H1 (cell line): Measurements from ENCODE around the gene BCAS1. TPM values are rescaled to one million over a fixed set of nuclear protein-coding genes. Genes with fewer than 3 reads are reported as not detected.

Experiments used
- CTCF ChIA-PET: fragments of 300-600 bp; sonication (Branson Sonifier 250); formaldehyde crosslinking; loops from one replicate; lab custom pipeline; 2021; ENCODE audit not compliant: partially characterized antibody; lab: Charles Lee
- POLR2A ChIA-PET: fragments of 300-600 bp; sonication (Branson Sonifier 250); formaldehyde crosslinking; loops from one replicate; lab custom pipeline; 2021; ENCODE audit warnings: inconsistent platforms; ENCODE audit not compliant: partially characterized antibody; lab: Charles Lee
- DNase-seq, 2 experiments: peaks; one replicate each; pipeline versions ENCODE4 v3.0.0 to v3.0.0-alpha.2; 2010 to 2022; ENCODE audit warnings: low spot score in 2 of 2, low read depth in 1 of 2, mixed read lengths in 1 of 2
- FAIRE-seq: peaks from 2 replicates; lab custom pipeline; 2011; peaks lifted over from hg19 to GRCh38; lab: Jason Lieb, UNC
- H2AFZ ChIP-seq: 2 replicates; pipeline ENCODE4 v1.8.1; 2012; ENCODE audit warnings: low read length, inconsistent platforms
- H2AK5ac ChIP-seq: 2 replicates; pipeline ENCODE4 v1.6.1; 2013; ENCODE audit warnings: low read depth, low read length
- H2BK120ac ChIP-seq: replicated peaks from 2 replicates; pipeline ENCODE3; 2013; ENCODE audit warnings: low read depth, low read length, inconsistent platforms
- H2BK12ac ChIP-seq: 2 replicates; pipeline ENCODE4 v1.6.1; 2013; ENCODE audit warnings: low read depth, low read length
- H2BK15ac ChIP-seq: 2 replicates; pipeline ENCODE4 v1.6.1; 2013; ENCODE audit warnings: low read length
- H2BK20ac ChIP-seq: 2 replicates; pipeline ENCODE4 v1.6.1; 2013; ENCODE audit warnings: low read length
- H2BK5ac ChIP-seq: 2 replicates; pipeline ENCODE4 v1.6.1; 2013; ENCODE audit warnings: low read depth, low read length
- H3K14ac ChIP-seq: 2 replicates; pipeline ENCODE4 v1.6.1; 2013; ENCODE audit warnings: inconsistent platforms; ENCODE audit not compliant: insufficient read length
- H3K18ac ChIP-seq: 2 replicates; pipeline ENCODE4 v1.6.1; 2013; ENCODE audit warnings: low read length; ENCODE audit errors: extremely low read depth
- H3K23ac ChIP-seq: 2 replicates; pipeline ENCODE4 v1.6.1; 2013; ENCODE audit warnings: inconsistent platforms; ENCODE audit not compliant: insufficient read length
- H3K23me2 ChIP-seq: 2 replicates; pipeline ENCODE4 v1.6.1; 2013; ENCODE audit warnings: low read depth, low read length
- H3K27ac ChIP-seq: 2 replicates; pipeline ENCODE4 v1.6.1; 2011; ENCODE audit warnings: low read depth, low read length, inconsistent platforms
- H3K27me3 ChIP-seq, 4 experiments: replicated peaks in 1 of 4; 1 replicate in 1 of 4; 2 replicates in 3 of 4; pipeline versions ENCODE4 v1.6.1 to v1.8.1; 2011 to 2013; ENCODE audit warnings: low read length in 3 of 4, mild to moderate bottlenecking in 3 of 4, inconsistent platforms in 2 of 4, mixed read lengths in 2 of 4, moderate library complexity in 1 of 4; ENCODE audit not compliant: control insufficient read depth in 3 of 4, insufficient read depth in 3 of 4; ENCODE audit errors: extremely low read depth in 1 of 4
- H3K36me3 ChIP-seq, 4 experiments: 2 replicates each; pipeline versions ENCODE4 v1.6.1 to v1.8.1; 2011 to 2013; ENCODE audit warnings: mild to moderate bottlenecking in 4 of 4, low read length in 3 of 4, moderate library complexity in 2 of 4, control low read depth in 1 of 4, inconsistent platforms in 1 of 4; ENCODE audit not compliant: insufficient read depth in 4 of 4, control insufficient read depth in 2 of 4
- H3K4ac ChIP-seq: replicated peaks from 2 replicates; pipeline ENCODE3; 2013; ENCODE audit warnings: low read length, low read depth, mixed read lengths, inconsistent platforms; ENCODE audit not compliant: insufficient read length
- H3K4me1 ChIP-seq, 4 experiments: replicated peaks in 1 of 4; 1 replicate in 1 of 4; 2 replicates in 3 of 4; pipeline versions ENCODE4 v1.6.1 to v1.8.1; 2011 to 2013; ENCODE audit warnings: low read length in 3 of 4, inconsistent platforms in 2 of 4, mixed read lengths in 1 of 4; ENCODE audit not compliant: insufficient read depth in 4 of 4, control insufficient read depth in 3 of 4
- H3K4me2 ChIP-seq, 2 experiments: 2 replicates each; pipeline versions ENCODE4 v1.6.1 to v1.8.1; 2011 to 2013; ENCODE audit warnings: low read depth in 2 of 2, low read length in 2 of 2, control low read depth in 1 of 2, inconsistent platforms in 1 of 2, mild to moderate bottlenecking in 1 of 2; ENCODE audit not compliant: insufficient read depth in 1 of 2
- H3K4me3 ChIP-seq, 4 experiments: fragments of 200-600, 300-600 bp in 1 of 4; sonication (generic), shearing (Covaris generic), sonication (Bioruptor Twin) in 1 of 4; 2 replicates each; pipeline versions ENCODE4 v1.5.1 to v1.8.1; 2011 to 2016; ENCODE audit warnings: low read length in 4 of 4, low read depth in 3 of 4, control low read depth in 2 of 4, inconsistent platforms in 2 of 4, mild to moderate bottlenecking in 2 of 4, mixed read lengths in 1 of 4, moderate library complexity in 1 of 4; ENCODE audit not compliant: insufficient read depth in 2 of 4; ENCODE audit errors: extremely low read depth in 1 of 4
- H3K56ac ChIP-seq: replicated peaks from 2 replicates; pipeline ENCODE3; 2013; ENCODE audit warnings: low read depth, mild to moderate bottlenecking, mixed read lengths, low read length, inconsistent platforms; ENCODE audit not compliant: insufficient read length
- H3K79me1 ChIP-seq: 2 replicates; pipeline ENCODE4 v1.6.1; 2013; ENCODE audit warnings: low read depth, low read length, control low read depth
- H3K79me2 ChIP-seq, 2 experiments: 2 replicates each; pipeline versions ENCODE4 v1.6.1 to v1.8.1; 2012 to 2013; ENCODE audit warnings: low read length in 2 of 2, mild to moderate bottlenecking in 2 of 2, inconsistent platforms in 1 of 2; ENCODE audit not compliant: insufficient read depth in 2 of 2, control insufficient read depth in 1 of 2
- H3K9ac ChIP-seq, 4 experiments: replicated peaks in 1 of 4; 1 replicate in 1 of 4; 2 replicates in 3 of 4; pipeline versions ENCODE4 v1.6.1 to v1.8.1; 2011 to 2013; ENCODE audit warnings: low read depth in 3 of 4, low read length in 3 of 4, control low read depth in 2 of 4, mild to moderate bottlenecking in 2 of 4, moderate library complexity in 2 of 4, inconsistent platforms in 1 of 4; ENCODE audit errors: extremely low read depth in 1 of 4
- H3K9me3 ChIP-seq, 2 experiments: 2 replicates each; pipeline versions ENCODE4 v1.6.1 to v1.8.1; 2012 to 2013; ENCODE audit warnings: mild to moderate bottlenecking in 2 of 2, moderate library complexity in 2 of 2, control low read depth in 1 of 2, inconsistent platforms in 1 of 2, low read depth in 1 of 2, low read length in 1 of 2, mixed read lengths in 1 of 2; ENCODE audit not compliant: insufficient read depth in 2 of 2
- H4K20me1 ChIP-seq, 2 experiments: replicated peaks in 1 of 2; 2 replicates each; pipeline versions ENCODE3 to v1.8.1; 2011 to 2013; ENCODE audit warnings: inconsistent platforms in 2 of 2, low read length in 2 of 2, mild to moderate bottlenecking in 1 of 2; ENCODE audit not compliant: insufficient read depth in 2 of 2, control insufficient read depth in 1 of 2
- H4K5ac ChIP-seq: 2 replicates; pipeline ENCODE4 v1.6.1; 2013; ENCODE audit warnings: low read length, low read depth, mixed read lengths, inconsistent platforms; ENCODE audit not compliant: insufficient read length
- H4K8ac ChIP-seq: 2 replicates; pipeline ENCODE4 v1.8.0; 2013; ENCODE audit warnings: mild to moderate bottlenecking, moderate library complexity, low read length, inconsistent platforms; ENCODE audit not compliant: insufficient read depth; ENCODE audit errors: extremely low read depth
- H4K91ac ChIP-seq: replicated peaks from 2 replicates; pipeline ENCODE3; 2013; ENCODE audit warnings: low read length, mixed read lengths, inconsistent platforms; ENCODE audit not compliant: insufficient read length
- ASH2L ChIP-seq: fragments of 200-600, 300-600 bp; sonication (generic); IDR thresholded peaks from one replicate; pipeline ENCODE4 v1.7.1; 2017; ENCODE audit warnings: low read length
- CBX8 ChIP-seq: fragments of 300-800, 300-1000 bp; sonication (generic); IDR thresholded peaks from 2 replicates; pipeline ENCODE4 v1.7.1; 2016; ENCODE audit warnings: low read depth, low read length, borderline replicate concordance
- CTBP2 ChIP-seq: IDR thresholded peaks from 2 replicates; pipeline ENCODE4 v1.7.0; 2011; ENCODE audit warnings: borderline replicate concordance, mild to moderate bottlenecking, moderate library complexity, mixed read lengths, low read length; ENCODE audit not compliant: insufficient read depth, insufficient read length
- EP300 ChIP-seq, 2 experiments: IDR thresholded peaks; 1 replicate in 1 of 2; 2 replicates in 1 of 2; pipeline ENCODE4 v1.6.1; 2011 to 2012; ENCODE audit warnings: low read depth in 2 of 2, low read length in 2 of 2, mild to moderate bottlenecking in 2 of 2, borderline replicate concordance in 1 of 2, inconsistent platforms in 1 of 2, moderate library complexity in 1 of 2
- GTF2F1 ChIP-seq: IDR thresholded peaks from 2 replicates; pipeline ENCODE4 v1.6.1; 2012; ENCODE audit warnings: low read depth, low read length, improper control_type of control experiment, borderline replicate concordance
- JUN ChIP-seq: IDR thresholded peaks from 2 replicates; pipeline ENCODE4 v1.6.1; 2011; ENCODE audit warnings: low read depth, mild to moderate bottlenecking, improper control_type of control experiment, low read length
- POLR2A ChIP-seq, 2 experiments: IDR thresholded peaks; 1 replicate in 1 of 2; 2 replicates in 1 of 2; pipeline ENCODE4 v1.6.1; 2011; ENCODE audit warnings: low read depth in 2 of 2, low read length in 2 of 2, mild to moderate bottlenecking in 2 of 2; ENCODE audit errors: control extremely low read depth in 1 of 2
- RAD21 ChIP-seq, 2 experiments: IDR thresholded peaks in 1 of 2; conservative IDR thresholded peaks in 1 of 2; 2 replicates each; pipeline ENCODE4 v1.6.1; 2011; ENCODE audit warnings: low read depth in 2 of 2, low read length in 2 of 2, improper control_type of control experiment in 1 of 2, inconsistent platforms in 1 of 2, mild to moderate bottlenecking in 1 of 2, moderate library complexity in 1 of 2
- RBBP5 ChIP-seq: IDR thresholded peaks from 2 replicates; pipeline ENCODE4 v1.7.1; 2012; ENCODE audit warnings: low read depth, mild to moderate bottlenecking, inconsistent platforms, low read length, moderate library complexity, borderline replicate concordance
- RNF2 ChIP-seq: fragments of 200-900, 300-1000 bp; sonication (generic); IDR thresholded peaks from 2 replicates; pipeline ENCODE4 v1.7.1; 2016; ENCODE audit warnings: borderline replicate concordance, low read depth, mild to moderate bottlenecking, antibody characterized with exemption, low read length; ENCODE audit not compliant: poor library complexity, severe bottlenecking; ENCODE audit errors: missing control alignments
- SAP30 ChIP-seq: fragments of 300-600 bp; sonication (generic); IDR thresholded peaks from 2 replicates; pipeline ENCODE4 v1.7.1; 2012; ENCODE audit warnings: low read length, moderate library complexity, mild to moderate bottlenecking, inconsistent platforms; ENCODE audit not compliant: insufficient read depth, insufficient replicate concordance
- SP4 ChIP-seq: IDR thresholded peaks from 2 replicates; pipeline ENCODE4 v1.6.1; 2012; ENCODE audit warnings: low read length, inconsistent platforms
- WGBS, 2 experiments: shearing (Covaris generic) in 1 of 2; methylation state at CpG; one replicate each; pipeline versions ENCODE4 v1.1.6 to v1.1.7; 2013 to 2015; ENCODE audit warnings: low lambda C conversion rate in 2 of 2, mixed read lengths in 2 of 2, inconsistent platforms in 1 of 2, low coverage in 1 of 2, missing lambda C conversion rate in 1 of 2; ENCODE audit not compliant: insufficient replicate concordance in 2 of 2, insufficient coverage in 1 of 2, insufficient read length in 1 of 2; ENCODE audit errors: extremely low coverage in 1 of 2, missing lambda C conversion rate in 1 of 2; 5-methylcytosine and 5-hydroxymethylcytosine counted together
- polyA plus RNA-seq, 7 experiments: library from polyadenylated mRNA; depleted of rRNA in 3 of 7; stranded (reverse) in 5 of 7; unstranded in 2 of 7; fragments of >200 nt in 5 of 7; fragments of 200-250 nt in 2 of 7; gene quantifications; 1 replicate in 5 of 7; 2 replicates in 1 of 7; 4 replicates in 1 of 7; pipeline versions ENCODE4 v1.2.1 to v1.2.3, GENCODE V29; 2011 to 2013; ENCODE audit warnings: missing spikeins in 2 of 7, mixed read lengths in 2 of 7
- total RNA-seq: library from RNA; stranded (reverse); fragmentation: NEBNext Ultra II Directional; extraction: Animal tissue kit (Norgen Biotek cat#: 25700); gene quantifications from 2 replicates; pipeline ENCODE4 v1.2.1, GENCODE V29; 2021
- TF ChIP-seq, protein P1 (sequence below): IDR thresholded peaks from 2 replicates; pipeline ENCODE4 v1.6.1; 2011; ENCODE audit warnings: low read depth, mild to moderate bottlenecking, low read length; ENCODE audit not compliant: insufficient read depth

BCAS1 gene
- total and polyA plus RNA-seq, 2 of the 8 experiments (the other 6 are each of a cell fraction or from before 2014, with no cell fraction given) = 0.06 to 0.19 TPM

DNA sequence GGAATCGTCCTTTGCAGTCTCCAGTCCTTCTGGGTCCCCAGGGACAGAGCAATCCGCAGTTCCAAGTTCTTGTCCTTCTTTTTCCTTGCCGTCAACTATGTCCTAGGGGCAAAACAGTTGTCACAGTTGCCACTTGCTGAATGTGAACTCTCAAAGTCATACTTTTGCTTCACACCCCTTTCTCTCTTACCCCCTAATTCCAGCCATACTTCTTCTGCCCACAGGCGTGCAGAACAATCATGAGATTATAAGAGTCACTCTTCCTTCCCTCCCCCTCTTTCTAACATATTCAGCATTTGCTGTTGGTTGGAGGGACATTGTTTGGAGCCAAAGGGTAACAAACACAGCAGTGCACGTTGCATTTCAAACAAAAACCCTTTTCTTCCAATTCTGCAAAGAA, 74.4 kb downstream of the BCAS1 start:
- Histone ChIP-seq H2BK5ac (no peak overlapping the region), H3K56ac (no peak overlapping the region), H4K20me1 (no peaks in the 10 kb centered on the region), H4K8ac (no peak overlapping the region), H3K4me3 (no peak overlapping the region), H3K4ac (no peak overlapping the region), H2BK20ac (no peak overlapping the region), H4K5ac (no peak overlapping the region), H3K9ac (no peak overlapping the region), H2BK12ac (no peak overlapping the region), H2BK120ac (no peak overlapping the region), H4K91ac (no peak overlapping the region), H3K79me1 (no peaks in the 10 kb centered on the region), H3K9me3 (no peaks in the 10 kb centered on the region), H3K23ac (no peak overlapping the region), H3K36me3 (no peaks in the 10 kb centered on the region), H2AK5ac (no peak overlapping the region), H3K14ac (no peak overlapping the region), H3K4me2 (no peak overlapping the region), H2BK15ac (no peak overlapping the region), H3K18ac (no peak overlapping the region), H3K27me3 (no peaks in the 10 kb centered on the region), H3K79me2 (no peaks in the 10 kb centered on the region), H3K4me1 (no peaks in the 10 kb centered on the region; a peak in 2 of 7 replicates), H2AFZ (no peak overlapping the region), H3K27ac (no peak overlapping the region), H3K23me2 (no peaks in the 10 kb centered on the region)
- 83% methylated on average over 5 of the region's 5 CpGs; no CpG with 5 or more reads in 1 of the 2 experiments for WGBS, 2 experiments
- FAIRE-seq (no peak), DNase-seq (no peak)
- CTCF ChIA-PET = no interaction called here
- POLR2A ChIA-PET = no interaction called here
- TF ChIP-seq RAD21 (IDR thresholded peaks at IDR 0.05 in 1 of 2, conservative IDR thresholded peaks at IDR 0.05 in 1 of 2; ENCODE audit: low read depth in 2 of 2, low read length in 2 of 2) (no peak), SAP30 (no peak), GTF2F1 (no peak), CBX8 (no peak), RNF2 (no peak), JUN (no peak), SP4 (no peak), CTBP2 (no peak), ASH2L (no peak), EP300 (IDR thresholded peaks at IDR 0.05; ENCODE audit: borderline replicate concordance in 1 of 2, low read depth in 2 of 2, low read length in 2 of 2) (no peak), RBBP5 (no peak), POLR2A (IDR thresholded peaks at IDR 0.05; ENCODE audit: control extremely low read depth in 1 of 2, low read depth in 2 of 2, low read length in 2 of 2) (no peak)
- TF ChIP-seq, protein P1, sequence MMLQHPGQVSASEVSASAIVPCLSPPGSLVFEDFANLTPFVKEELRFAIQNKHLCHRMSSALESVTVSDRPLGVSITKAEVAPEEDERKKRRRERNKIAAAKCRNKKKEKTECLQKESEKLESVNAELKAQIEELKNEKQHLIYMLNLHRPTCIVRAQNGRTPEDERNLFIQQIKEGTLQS = no peak
